Neural crest cell (in vitro differentiated cells): Measurements from ENCODE around the gene SIX6. TPM values are rescaled to one million over a fixed set of nuclear protein-coding genes. Genes with fewer than 3 reads are reported as not detected.

Experiments used
- DNase-seq: peaks from one replicate; pipeline ENCODE4 v3.0.0; 2021; ENCODE audit warnings: low read depth, mixed read lengths, low spot score
- H3K27ac Mint-ChIP-seq: one replicate; pipeline ENCODE4 v1.8.0; 2021; ENCODE audit warnings: mild to moderate bottlenecking, mixed read lengths; ENCODE audit not compliant: unreplicated experiment
- H3K27me3 Mint-ChIP-seq: 2 replicates; pipeline ENCODE4 v1.8.0; 2021; ENCODE audit warnings: low read depth, mild to moderate bottlenecking, mixed read lengths
- H3K36me3 Mint-ChIP-seq: 2 replicates; pipeline ENCODE4 v1.8.0; 2021; ENCODE audit warnings: low read depth, mild to moderate bottlenecking, mixed read lengths
- H3K4me1 Mint-ChIP-seq: 2 replicates; pipeline ENCODE4 v1.8.0; 2021; ENCODE audit warnings: mixed read lengths
- H3K4me3 Mint-ChIP-seq: one replicate; pipeline ENCODE4 v1.8.0; 2021; ENCODE audit warnings: mild to moderate bottlenecking, mixed read lengths
- H3K9me3 Mint-ChIP-seq: 2 replicates; pipeline ENCODE4 v1.8.0; 2021; ENCODE audit warnings: mixed read lengths
- CTCF ChIP-seq: fragments of 200-600 bp; sonication (generic); conservative IDR thresholded peaks from 2 replicates; pipeline ENCODE4 v1.5.0; 2021; ENCODE audit warnings: antibody characterized with exemption, mild to moderate bottlenecking
- total RNA-seq: library from RNA; stranded (reverse); gene quantifications from 2 replicates; pipeline ENCODE4 v1.2.1, GENCODE V29; 2021

Gene SIX6
- total RNA-seq, 1 donor from 2014 or later: not detected

GRCh38 chr14:60561845-60562746, 53.1 kb downstream of the SIX6 start:
- DNase-seq: peak; percentile 51
- Mint-ChIP-seq H3K9me3 (no peaks in the 10 kb centered on the region), H3K4me1 (no peaks in the 10 kb centered on the region), H3K4me3 (no peak overlapping the region), H3K36me3 (no peaks in the 10 kb centered on the region), H3K27me3 (peaks cover 47% of the 10 kb centered on the region), H3K27ac (no peak overlapping the region)
- TF ChIP-seq CTCF: peak; percentile 80

Other genes with a start within 250 kb of the SIX6 start
- gene C14orf39, start 23.1 kb upstream of the SIX6 start, total RNA-seq: 0.56 and 1.4 TPM in 2 replicates
- 0.44 and 0.48 TPM in 2 replicates for gene SIX1, start 140.3 kb downstream of the SIX6 start, total RNA-seq
- 5.2 and 6.1 TPM in 2 replicates for gene SIX4, start 215.2 kb downstream of the SIX6 start, total RNA-seq
- 34.4 and 39.1 TPM in 2 replicates for gene MNAT1, start 225.6 kb downstream of the SIX6 start, total RNA-seq